HG03066 (cell line): ENCODE data around the gene KIF25.

Source experiments
- ATAC-seq: cut with Tn5 transposase; IDR thresholded peaks from one replicate; pipeline ENCODE4 v1.9.1; 2021; ENCODE audit warnings: low read depth; ENCODE audit not compliant: unreplicated experiment

Gene KIF25

GRCh38 chr6:168047841-168048723, 50.6 kb downstream of the KIF25 start:
- no peak for ATAC-seq

- no peak for ATAC-seq
Observed at GRCh38 chr6:168048724-168049025, 51.2 kb downstream of the KIF25 start.

GRCh38 chr6:168049277-168049676, 51.8 kb downstream of the KIF25 start:
- no peak for ATAC-seq

- ATAC-seq = no peak
Observed at GRCh38 chr6:168049706-168050224, 52.3 kb downstream of the KIF25 start.

GRCh38 chr6:168050225-168050880, 52.9 kb downstream of the KIF25 start:
- ATAC-seq = no peak

GRCh38 chr6:168050881-168051586, 53.6 kb downstream of the KIF25 start:
- no peak for ATAC-seq

- ATAC-seq = no peak
Observed at GRCh38 chr6:168051648-168052047, 54.2 kb downstream of the KIF25 start.

GRCh38 chr6:168052291-168052891, 54.9 kb downstream of the KIF25 start:
- no peak for ATAC-seq

GRCh38 chr6:168053086-168053956, 55.9 kb downstream of the KIF25 start:
- ATAC-seq = no peak

GRCh38 chr6:168053957-168054471, 56.5 kb downstream of the KIF25 start:
- no peak for ATAC-seq

- ATAC-seq = no peak
Observed at GRCh38 chr6:168054765-168055560, 57.5 kb downstream of the KIF25 start.

GRCh38 chr6:168055696-168056489, 58.4 kb downstream of the KIF25 start:
- no peak for ATAC-seq

- no peak for ATAC-seq
Observed at GRCh38 chr6:168056892-168057527, 59.5 kb downstream of the KIF25 start.

GRCh38 chr6:168057836-168058235, 60.4 kb downstream of the KIF25 start:
- no peak for ATAC-seq

GRCh38 chr6:168058691-168059551, 61.5 kb downstream of the KIF25 start:
- no peak for ATAC-seq

- ATAC-seq = no peak
Observed at GRCh38 chr6:168060521-168060931, 63.1 kb downstream of the KIF25 start.
